Measurements from ENCODE around the gene HNF4A. TPM values are rescaled to one million over a fixed set of nuclear protein-coding genes. Genes with fewer than 3 reads are reported as not detected.

The HNF4A gene
- total RNA-seq, 2 donors from 2014 or later: 288 to 346 TPM

DNA sequence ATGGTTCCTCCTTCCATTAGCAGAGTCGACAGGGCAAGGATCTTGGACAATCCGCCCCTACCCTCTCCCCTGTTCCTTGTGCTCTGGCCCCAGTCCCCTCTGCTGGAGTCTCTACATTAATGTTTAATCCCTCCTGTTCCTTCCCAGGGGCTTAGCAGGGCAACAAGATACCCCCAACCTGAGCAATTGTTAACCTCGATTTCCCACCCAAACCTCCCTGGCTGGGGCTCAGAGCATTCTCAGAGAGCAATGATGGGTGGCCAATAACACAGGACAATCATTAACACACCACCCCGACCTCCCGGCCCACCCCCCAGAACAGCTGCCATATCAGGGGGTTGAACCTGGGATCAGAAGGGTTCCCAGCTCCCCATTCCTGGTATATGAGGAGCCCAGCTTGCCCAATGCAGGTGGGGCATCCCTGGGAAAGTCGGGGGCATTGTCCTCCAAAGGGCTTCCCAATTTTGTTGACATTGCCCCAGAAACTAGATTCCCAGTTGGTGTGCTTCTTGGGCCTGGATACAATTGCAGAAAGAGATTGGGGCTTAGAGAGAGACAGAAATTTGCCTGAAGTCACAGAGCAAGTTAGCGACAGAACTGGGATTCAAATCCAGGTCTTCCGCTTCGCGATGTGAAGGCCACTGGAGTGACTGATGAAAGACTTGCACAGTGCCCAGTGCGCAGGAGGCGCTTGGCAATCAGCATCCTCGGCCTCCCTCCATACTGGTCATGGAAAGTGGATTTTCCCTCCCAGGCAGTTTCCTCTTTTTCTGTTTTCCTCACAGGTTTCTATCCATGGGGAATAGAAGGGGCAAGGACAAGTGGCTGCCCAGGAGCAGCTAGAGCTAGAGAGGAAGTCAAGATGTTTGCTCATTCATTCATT, 60.6 kb downstream of the HNF4A start:
- Histone ChIP-seq H3K9me3 (no peaks in the 10 kb centered on the region), H3K9ac (ENCODE audit: low read depth in 2 of 2, low read length in 2 of 2) (no peak overlapping the region), H3K27ac (no peak overlapping the region), H3K4me3 (no peak overlapping the region), H3K36me3 (no peaks in the 10 kb centered on the region), H3K4me1 (no peaks in the 10 kb centered on the region), H3K27me3 (no peaks in the 10 kb centered on the region)
- intact Hi-C loops (cut with DNase I): no loop called here
- TF ChIP-seq, protein P1, sequence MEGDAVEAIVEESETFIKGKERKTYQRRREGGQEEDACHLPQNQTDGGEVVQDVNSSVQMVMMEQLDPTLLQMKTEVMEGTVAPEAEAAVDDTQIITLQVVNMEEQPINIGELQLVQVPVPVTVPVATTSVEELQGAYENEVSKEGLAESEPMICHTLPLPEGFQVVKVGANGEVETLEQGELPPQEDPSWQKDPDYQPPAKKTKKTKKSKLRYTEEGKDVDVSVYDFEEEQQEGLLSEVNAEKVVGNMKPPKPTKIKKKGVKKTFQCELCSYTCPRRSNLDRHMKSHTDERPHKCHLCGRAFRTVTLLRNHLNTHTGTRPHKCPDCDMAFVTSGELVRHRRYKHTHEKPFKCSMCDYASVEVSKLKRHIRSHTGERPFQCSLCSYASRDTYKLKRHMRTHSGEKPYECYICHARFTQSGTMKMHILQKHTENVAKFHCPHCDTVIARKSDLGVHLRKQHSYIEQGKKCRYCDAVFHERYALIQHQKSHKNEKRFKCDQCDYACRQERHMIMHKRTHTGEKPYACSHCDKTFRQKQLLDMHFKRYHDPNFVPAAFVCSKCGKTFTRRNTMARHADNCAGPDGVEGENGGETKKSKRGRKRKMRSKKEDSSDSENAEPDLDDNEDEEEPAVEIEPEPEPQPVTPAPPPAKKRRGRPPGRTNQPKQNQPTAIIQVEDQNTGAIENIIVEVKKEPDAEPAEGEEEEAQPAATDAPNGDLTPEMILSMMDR (IDR thresholded peaks at IDR 0.05): no peak
- no peak for DNase-seq

DNA sequence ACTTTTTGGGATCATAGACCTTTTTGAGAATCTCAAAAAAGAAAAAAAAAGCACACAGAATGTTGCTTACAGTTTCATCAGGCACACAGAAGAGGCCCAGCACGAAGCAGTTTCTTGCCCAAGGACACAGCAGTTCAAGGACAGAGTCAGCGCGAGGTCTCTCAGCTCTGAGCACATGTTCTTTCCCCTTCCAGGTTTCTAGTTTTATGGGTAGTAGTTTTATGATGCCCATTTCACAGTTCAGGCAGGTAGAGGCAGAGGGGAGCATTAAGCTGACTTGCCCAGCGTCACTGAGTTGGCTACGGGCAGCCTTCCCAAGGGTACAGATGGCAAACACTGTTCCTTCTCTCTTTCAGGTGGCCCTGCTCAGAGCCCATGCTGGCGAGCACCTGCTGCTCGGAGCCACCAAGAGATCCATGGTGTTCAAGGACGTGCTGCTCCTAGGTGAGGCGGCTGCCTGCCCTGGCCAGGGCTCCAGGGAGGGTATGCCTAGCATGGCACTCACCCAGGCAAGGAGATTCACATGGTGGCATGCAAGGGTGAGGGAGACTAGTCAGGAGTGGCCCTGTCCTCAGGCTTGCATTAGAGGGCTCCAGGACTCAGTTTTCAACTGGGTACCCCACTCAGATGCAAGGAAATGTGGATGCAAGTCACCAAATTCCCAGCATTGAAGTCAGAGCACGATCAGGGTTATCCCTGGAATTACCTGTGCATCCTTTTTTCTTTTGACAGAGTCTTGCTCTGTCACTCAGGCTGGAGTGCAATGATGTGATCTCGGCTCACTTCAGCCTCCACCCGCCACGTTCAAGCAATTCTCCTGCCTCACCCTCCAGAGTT, 62.8 kb downstream of the HNF4A start:
- DNase-seq: no peak
- TF ChIP-seq, protein P1 (IDR thresholded peaks at IDR 0.05): no peak

DNA sequence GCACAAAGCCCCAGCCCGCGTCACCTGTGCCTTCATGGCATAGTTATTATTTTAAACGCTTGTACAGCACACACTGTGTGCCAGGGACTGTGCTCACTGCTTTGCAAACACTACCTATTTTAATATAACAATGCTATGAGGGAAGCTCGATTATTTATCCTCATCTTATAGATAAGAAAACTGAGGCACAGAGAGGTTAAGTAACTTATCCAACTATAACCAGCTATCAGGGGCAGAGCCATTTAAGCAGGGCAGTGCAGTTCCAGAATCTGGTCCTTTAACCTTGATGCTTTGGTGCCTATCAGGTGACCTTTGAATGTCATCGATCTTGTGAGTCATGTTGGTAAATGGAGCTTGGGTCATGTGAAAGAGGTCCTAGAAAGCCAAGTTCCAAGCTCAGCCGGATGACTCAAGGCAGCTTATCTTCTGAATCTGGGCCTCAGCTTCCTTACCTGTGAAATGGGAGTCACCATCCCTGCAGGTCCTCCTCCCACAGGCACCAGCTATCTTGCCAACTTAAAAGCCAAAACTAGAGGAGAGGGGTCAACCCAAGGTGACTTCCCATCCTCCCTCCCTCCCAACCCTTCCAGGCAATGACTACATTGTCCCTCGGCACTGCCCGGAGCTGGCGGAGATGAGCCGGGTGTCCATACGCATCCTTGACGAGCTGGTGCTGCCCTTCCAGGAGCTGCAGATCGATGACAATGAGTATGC, 63.8 kb downstream of the HNF4A start:
- no peaks in the 10 kb centered on the region for H3K36me3 ChIP-seq
- H3K27me3 ChIP-seq: no peaks in the 10 kb centered on the region
- TF ChIP-seq, protein P1 (IDR thresholded peaks at IDR 0.05): no peak

More for the DNA sequence above, 62.8 kb downstream of the HNF4A start:
- H3K27ac ChIP-seq: no peak overlapping the region
- H3K4me1 ChIP-seq: no peaks in the 10 kb centered on the region
- no peak overlapping the region for H3K9ac ChIP-seq (ENCODE audit: low read depth in 2 of 2, low read length in 2 of 2)
- intact Hi-C loops (cut with DNase I): no loop called here
- H3K4me3 ChIP-seq: no peak overlapping the region
- no peaks in the 10 kb centered on the region for H3K36me3 ChIP-seq
- no peaks in the 10 kb centered on the region for H3K27me3 ChIP-seq
- H3K9me3 ChIP-seq: no peaks in the 10 kb centered on the region

DNA sequence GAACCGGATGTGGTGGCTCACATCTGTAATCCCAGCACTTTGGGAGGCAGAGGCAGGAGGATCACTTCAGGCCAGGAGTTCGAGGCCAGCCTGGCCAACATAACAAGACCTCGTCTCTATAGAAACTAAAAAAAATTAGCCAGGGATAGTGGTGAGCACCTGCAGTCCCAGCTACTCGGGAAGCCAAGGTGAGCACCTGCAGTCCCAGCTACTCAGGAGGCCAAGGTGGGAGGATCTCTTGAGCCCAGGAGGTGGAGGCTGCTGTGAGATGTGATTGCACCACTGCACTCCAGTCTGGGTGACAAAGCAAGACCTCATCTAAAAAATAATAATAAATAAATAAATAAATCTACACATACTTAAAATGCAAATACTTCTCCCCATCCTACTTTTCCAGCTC, 65.0 kb downstream of the HNF4A start:
- DNase-seq: no peak
- H3K27ac ChIP-seq: no peak overlapping the region
- no peaks in the 10 kb centered on the region for H3K27me3 ChIP-seq
- H3K4me3 ChIP-seq: no peak overlapping the region
- no peaks in the 10 kb centered on the region for H3K4me1 ChIP-seq
- intact Hi-C loops (cut with DNase I): no loop called here
- no peaks in the 10 kb centered on the region for H3K36me3 ChIP-seq
- H3K9me3 ChIP-seq: no peaks in the 10 kb centered on the region
- TF ChIP-seq, protein P1 (IDR thresholded peaks at IDR 0.05): no peak
- H3K9ac ChIP-seq (ENCODE audit: low read depth in 2 of 2, low read length in 2 of 2): no peak overlapping the region

More for the DNA sequence above, 63.8 kb downstream of the HNF4A start:
- no peak for DNase-seq
- Histone ChIP-seq H3K4me3 (no peak overlapping the region), H3K27ac (no peak overlapping the region), H3K4me1 (no peaks in the 10 kb centered on the region), H3K9me3 (no peaks in the 10 kb centered on the region), H3K9ac (ENCODE audit: low read depth in 2 of 2, low read length in 2 of 2) (no peak overlapping the region)
- intact Hi-C loops (cut with DNase I): no loop called here

DNA sequence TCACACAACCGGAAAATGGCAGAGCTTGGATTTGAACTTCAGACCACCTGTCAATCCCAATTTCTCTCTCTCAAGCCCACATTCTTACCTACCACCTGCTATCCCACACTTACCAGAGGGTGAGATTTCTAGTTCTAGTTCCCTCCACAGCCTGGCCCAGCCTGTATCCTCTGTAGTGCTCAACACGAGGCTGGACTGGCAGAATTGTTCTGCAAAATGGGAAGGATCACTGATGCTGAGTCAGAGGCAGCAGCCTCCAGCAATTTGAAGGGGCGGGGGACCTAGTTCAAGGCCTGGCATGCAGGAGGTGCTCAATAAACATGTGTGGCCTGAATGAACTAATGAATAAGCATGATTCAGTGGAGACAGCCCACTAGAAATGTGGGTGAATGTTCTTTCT, 66.6 kb downstream of the HNF4A start:
- no peaks in the 10 kb centered on the region for H3K9me3 ChIP-seq
- no peak for DNase-seq
- intact Hi-C loops (cut with DNase I): no loop called here
- no peaks in the 10 kb centered on the region for H3K36me3 ChIP-seq
- no peaks in the 10 kb centered on the region for H3K4me1 ChIP-seq
- no peak overlapping the region for H3K4me3 ChIP-seq
- no peak overlapping the region for H3K27ac ChIP-seq
- H3K27me3 ChIP-seq: no peaks in the 10 kb centered on the region
- TF ChIP-seq, protein P1 (IDR thresholded peaks at IDR 0.05): no peak
- H3K9ac ChIP-seq (ENCODE audit: low read depth in 2 of 2, low read length in 2 of 2): no peak overlapping the region

Data from colonic mucosa (tissue), 4 donors.